HEK293 (cell line): ENCODE data around the gene POLDIP2.
A peak's percentile ranks its signal among the peaks of the same experiment; 100 is the strongest.

Experiments
- CTCF ChIA-PET: fragments of 350-600 bp; formaldehyde crosslinking; extraction: SDS; loops from one replicate; lab custom pipeline; 2021; ENCODE audit warnings: antibody characterized with exemption; lab: Yijun Ruan, JAX
- POLR2A ChIA-PET: fragments of 300-600 bp; formaldehyde crosslinking; extraction: SDS; loops from one replicate; lab custom pipeline; 2020; ENCODE audit warnings: antibody characterized with exemption, inconsistent platforms; lab: Yijun Ruan, JAX
- H3K27ac ChIP-seq: fragments of 200-500 bp; sonication (Bioruptor generic); 2 replicates; pipeline ENCODE4 v1.5.1; 2014; ENCODE audit warnings: low read depth, low read length, control low read depth, inconsistent platforms; ENCODE audit errors: extremely low read depth
- H3K36me3 ChIP-seq, 2 experiments: fragments of 200-500 bp in 1 of 2; sonication (Bioruptor generic) in 1 of 2; 1 replicate in 1 of 2; 2 replicates in 1 of 2; pipeline ENCODE4 v1.5.1; 2014 to 2017; ENCODE audit warnings: inconsistent platforms in 2 of 2, low read length in 2 of 2; ENCODE audit not compliant: control insufficient read depth in 2 of 2, insufficient read depth in 1 of 2
- H3K4me1 ChIP-seq: fragments of 200-500 bp; sonication (Bioruptor generic); 2 replicates; pipeline ENCODE4 v1.5.1; 2014; ENCODE audit warnings: mild to moderate bottlenecking, low read length, inconsistent platforms; ENCODE audit not compliant: control insufficient read depth, insufficient read depth
- H3K4me3 ChIP-seq: 2 replicates; pipeline ENCODE4 v1.5.1; 2011; ENCODE audit warnings: low read depth, mild to moderate bottlenecking, control low read depth, low read length, moderate library complexity
- H3K9me3 ChIP-seq: fragments of 200-500 bp; sonication (Bioruptor generic); 2 replicates; pipeline ENCODE4 v1.5.1; 2014; ENCODE audit warnings: low read depth, low read length, inconsistent platforms; ENCODE audit not compliant: control insufficient read depth, insufficient read depth
- CTCF ChIP-seq: fragments of 450-650 bp; formaldehyde crosslinking; IDR thresholded peaks from 2 replicates; pipeline ENCODE4 v1.5.1; 2016; ENCODE audit warnings: missing biosample characterization, missing genetic modification characterization
- EGR2 ChIP-seq: fragments of 450-650 bp; formaldehyde crosslinking; IDR thresholded peaks from 2 replicates; pipeline ENCODE4 v1.5.1; 2016; ENCODE audit warnings: low read depth, missing biosample characterization, missing genetic modification characterization
- GLIS1 ChIP-seq: fragments of 450-650 bp; formaldehyde crosslinking; IDR thresholded peaks from 2 replicates; pipeline ENCODE4 v1.5.1; 2016; ENCODE audit warnings: missing biosample characterization, missing genetic modification characterization
- INSM2 ChIP-seq: fragments of 450-650 bp; formaldehyde crosslinking; IDR thresholded peaks from 2 replicates; pipeline ENCODE4 v1.5.1; 2016; ENCODE audit warnings: missing biosample characterization, missing genetic modification characterization
- KLF17 ChIP-seq: fragments of 450-650 bp; formaldehyde crosslinking; IDR thresholded peaks from 2 replicates; pipeline ENCODE4 v1.5.1; 2016; ENCODE audit warnings: missing biosample characterization, missing genetic modification characterization
- KLF8 ChIP-seq: fragments of 450-650 bp; formaldehyde crosslinking; IDR thresholded peaks from 2 replicates; pipeline ENCODE4 v1.5.1; 2016; ENCODE audit warnings: missing biosample characterization, missing genetic modification characterization
- KLF9 ChIP-seq: fragments of 450-650 bp; formaldehyde crosslinking; IDR thresholded peaks from 2 replicates; pipeline ENCODE4 v1.5.1; 2016; ENCODE audit warnings: missing biosample characterization, missing genetic modification characterization, low read depth
- SP2 ChIP-seq: fragments of 450-650 bp; formaldehyde crosslinking; IDR thresholded peaks from 2 replicates; pipeline ENCODE4 v1.5.1; 2016; ENCODE audit warnings: missing biosample characterization, missing genetic modification characterization
- SP7 ChIP-seq: fragments of 450-650 bp; formaldehyde crosslinking; IDR thresholded peaks from 2 replicates; pipeline ENCODE4 v1.5.1; 2016; ENCODE audit warnings: missing biosample characterization, missing genetic modification characterization
- ZBTB17 ChIP-seq: fragments of 450-650 bp; formaldehyde crosslinking; IDR thresholded peaks from 2 replicates; pipeline ENCODE4 v1.5.1; 2016; ENCODE audit warnings: missing biosample characterization, missing genetic modification characterization
- ZNF148 ChIP-seq: fragments of 450-650 bp; formaldehyde crosslinking; IDR thresholded peaks from 2 replicates; pipeline ENCODE4 v1.5.0; 2017; ENCODE audit warnings: missing biosample characterization, missing genetic modification characterization, borderline replicate concordance
- ZNF175 ChIP-seq: fragments of 450-650 bp; formaldehyde crosslinking; IDR thresholded peaks from 2 replicates; pipeline ENCODE4 v1.5.1; 2016; ENCODE audit warnings: missing biosample characterization, missing genetic modification characterization
- ZNF19 ChIP-seq: fragments of 450-650 bp; formaldehyde crosslinking; IDR thresholded peaks from 2 replicates; pipeline ENCODE4; 2016; ENCODE audit warnings: missing biosample characterization, missing genetic modification characterization, low read depth
- ZNF26 ChIP-seq: fragments of 450-650 bp; formaldehyde crosslinking; IDR thresholded peaks from 2 replicates; pipeline ENCODE4 v1.5.1; 2016; ENCODE audit warnings: missing biosample characterization, missing genetic modification characterization
- ZNF292 ChIP-seq: fragments of 450-650 bp; formaldehyde crosslinking; IDR thresholded peaks from 2 replicates; pipeline ENCODE4 v1.5.1; 2016; ENCODE audit warnings: low read depth, missing biosample characterization, missing genetic modification characterization, borderline replicate concordance
- ZNF335 ChIP-seq: fragments of 450-650 bp; formaldehyde crosslinking; conservative IDR thresholded peaks from 2 replicates; pipeline ENCODE4 v1.5.1; 2016; ENCODE audit warnings: missing biosample characterization, missing genetic modification characterization
- ZNF366 ChIP-seq: fragments of 450-650 bp; formaldehyde crosslinking; conservative IDR thresholded peaks from 2 replicates; pipeline ENCODE4 v1.5.1; 2016; ENCODE audit warnings: missing biosample characterization, missing genetic modification characterization
- ZNF398 ChIP-seq: fragments of 450-650 bp; formaldehyde crosslinking; IDR thresholded peaks from 2 replicates; pipeline ENCODE4 v1.5.1; 2017; ENCODE audit warnings: missing biosample characterization, missing genetic modification characterization
- ZNF629 ChIP-seq: fragments of 450-650 bp; formaldehyde crosslinking; IDR thresholded peaks from 2 replicates; pipeline ENCODE4 v1.5.1; 2017; ENCODE audit warnings: missing biosample characterization, missing genetic modification characterization
- ZNF654 ChIP-seq: fragments of 450-650 bp; formaldehyde crosslinking; IDR thresholded peaks from 2 replicates; pipeline ENCODE4 v1.5.1; 2016; ENCODE audit warnings: low read depth, missing biosample characterization, missing genetic modification characterization
- ZNF692 ChIP-seq: fragments of 450-650 bp; formaldehyde crosslinking; IDR thresholded peaks from 2 replicates; pipeline ENCODE4 v1.5.1; 2016; ENCODE audit warnings: missing biosample characterization, missing genetic modification characterization

POLDIP2 gene

GRCh38 chr17:28370035-28370743 lies 12.9 kb upstream of the POLDIP2 start, which contains the start of gene VTN:
Gene VTN, minus strand, starts transcription at chr17:28370307. Its CDS starts 104 bp downstream, at chr17:28370203.
- peaks cover 13% of the 10 kb centered on the region for H3K4me1 ChIP-seq
- TF ChIP-seq ZNF654 (tag by site-specific recombination) (no peak), SP7 (tag by site-specific recombination) (peak; percentile 48), ZNF335 (peak; percentile 18; the same call in 1 of the 2 replicates), ZNF629 (peak; percentile 52), ZNF292 (tag by site-specific recombination) (no peak), SP2 (tag by site-specific recombination) (peak; percentile 50), ZNF148 (tag by site-specific recombination) (no peak), EGR2 (peak; percentile 10; the same call in 1 of the 2 replicates), GLIS1 (tag by site-specific recombination) (peak; percentile 65), ZNF175 (tag by site-specific recombination) (no peak), ZNF692 (tag by site-specific recombination) (no peak), INSM2 (no peak), KLF9 (tag by site-specific recombination) (no peak), ZNF19 (tag by site-specific recombination) (no peak), KLF8 (0 out of 2 replicates have a peak, but pooled peaks have one; percentile 21), KLF17 (tag by site-specific recombination) (no peak), ZNF398 (tag by site-specific recombination) (peak; percentile 31; the same call in 1 of the 2 replicates), ZBTB17 (tag by site-specific recombination) (peak; percentile 68; the same call in 1 of the 2 replicates), ZNF366 (peak; percentile 69), CTCF (tag by site-specific recombination) (0 out of 2 replicates have a peak, but pooled peaks have one; percentile 2), ZNF26 (no peak)
- H3K27ac ChIP-seq, result peak within 1 kb of the TSS; percentile 11
- no peaks in the 10 kb centered on the region for H3K9me3 ChIP-seq
- POLR2A ChIA-PET, result interaction anchor here (1.1 to 7.1 kb wide), 4 partner anchors 10 to 35 kb away, joined by 4 to 66 read pairs (median 12); partner anchors contain the start of genes IFT20, POLDIP2, SLC46A1 and TNFAIP1
- CTCF ChIA-PET, result interaction anchor here (0.6 to 1.5 kb wide), 8 partner anchors 9 to 170 kb away, joined by 3 to 6 read pairs (median 4); no protein-coding TSS in a partner anchor
- peaks cover 0 to 1% of the 10 kb centered on the region in 2 experiments; a peak in 2 of 3 replicates for H3K36me3 ChIP-seq
- peak within 1 kb of the TSS; percentile 11; the same call in 1 of the 2 replicates for H3K4me3 ChIP-seq
